NOMO-1 treated with DMSO at 0.1 percent for 48 hours (cell line): ENCODE data around the gene VPS37B.

Source experiments
- DNase-seq: peaks from one replicate; lab custom pipeline; 2025; ENCODE audit not compliant: unreplicated experiment; lab: John Stamatoyannopoulos, UW

Gene VPS37B

DNA sequence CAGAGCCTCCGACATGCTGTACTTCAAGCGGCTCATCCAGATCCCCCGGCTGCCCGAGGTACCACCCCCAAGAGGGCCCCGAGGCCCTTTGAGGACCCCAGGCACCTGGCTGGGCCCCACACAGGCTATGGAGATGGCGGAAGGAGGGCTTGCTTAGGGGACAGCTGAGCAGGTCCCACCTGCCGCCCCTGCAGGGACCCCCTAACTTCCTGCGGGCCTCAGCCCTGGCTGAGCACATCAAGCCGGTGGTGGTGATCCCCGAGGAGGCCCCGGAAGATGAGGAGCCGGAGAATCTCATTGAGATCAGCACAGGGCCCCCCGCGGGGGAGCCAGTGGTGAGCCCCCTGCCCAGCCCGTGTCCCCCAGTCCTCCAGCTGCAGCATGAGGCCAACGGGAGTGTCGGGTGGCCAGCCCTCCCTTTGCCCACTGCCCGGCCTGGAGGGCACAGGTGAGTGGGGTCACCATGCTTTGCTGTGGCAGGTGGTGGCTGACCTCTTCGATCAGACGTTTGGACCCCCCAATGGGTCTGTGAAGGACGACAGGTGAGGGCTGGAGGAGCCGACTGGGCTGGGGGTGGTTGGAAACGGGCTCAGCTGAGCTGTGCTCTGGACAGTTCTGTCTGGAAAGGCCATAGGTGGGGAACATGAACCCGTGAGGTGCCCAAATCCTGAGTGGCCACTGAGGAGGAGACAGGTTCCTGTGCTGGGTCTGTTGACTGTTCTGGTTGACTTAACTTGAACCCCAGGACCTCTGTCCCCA, 40.7 kb downstream of the VPS37B start:
- no peak for DNase-seq

DNA sequence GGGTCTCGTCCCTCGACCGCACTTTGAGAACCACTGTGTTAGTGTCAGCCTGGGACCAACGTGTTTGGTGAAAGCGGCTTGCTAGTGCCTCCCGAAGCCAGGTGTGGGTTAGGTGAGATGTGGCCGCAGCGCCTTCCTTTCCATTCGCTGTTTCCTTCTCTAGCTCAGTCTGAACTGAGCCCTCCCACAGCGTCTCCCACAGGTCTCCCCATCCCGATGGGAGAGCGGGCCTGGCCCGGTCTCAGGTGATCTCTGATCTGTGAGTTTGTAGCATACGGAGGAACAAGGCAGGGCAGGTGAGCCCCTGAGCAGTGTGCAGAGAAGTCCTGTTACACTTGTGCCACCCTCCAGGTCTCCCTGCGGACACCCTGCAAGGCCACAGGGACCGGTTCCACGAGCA, 41.4 kb downstream of the VPS37B start:
- no peak for DNase-seq

DNA sequence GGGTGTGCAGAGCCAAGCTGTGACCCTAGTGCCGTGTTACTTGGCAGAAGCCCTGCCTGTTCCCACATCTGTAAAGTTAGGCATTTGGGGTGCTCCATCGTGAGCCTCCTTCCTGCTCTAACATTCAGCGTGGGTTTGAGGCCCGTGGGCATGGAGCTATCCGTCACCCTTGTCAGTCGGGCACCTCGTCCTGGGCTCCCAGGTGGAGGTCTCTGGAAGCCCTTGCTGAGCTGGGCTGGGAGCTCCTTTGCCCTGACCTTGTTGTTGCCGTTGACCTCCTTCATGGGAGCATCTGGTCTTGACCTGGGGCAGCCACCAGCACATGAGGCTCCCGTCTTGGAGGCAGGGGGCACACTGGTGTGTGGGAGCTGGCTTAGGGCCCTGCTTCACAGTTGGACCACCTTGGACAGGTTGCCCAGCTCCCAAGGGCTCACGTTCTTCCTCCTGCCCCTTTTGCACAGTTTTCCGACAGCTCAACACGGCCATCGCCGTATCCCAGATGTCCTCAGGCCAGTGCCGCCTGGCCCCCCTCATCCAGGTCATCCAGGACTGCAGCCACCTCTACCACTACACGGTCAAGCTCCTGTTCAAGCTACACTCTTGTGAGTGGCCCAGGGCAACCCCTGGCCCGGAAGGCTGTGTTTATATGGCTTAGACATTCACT, 42.2 kb downstream of the VPS37B start:
- no peak for DNase-seq

DNA sequence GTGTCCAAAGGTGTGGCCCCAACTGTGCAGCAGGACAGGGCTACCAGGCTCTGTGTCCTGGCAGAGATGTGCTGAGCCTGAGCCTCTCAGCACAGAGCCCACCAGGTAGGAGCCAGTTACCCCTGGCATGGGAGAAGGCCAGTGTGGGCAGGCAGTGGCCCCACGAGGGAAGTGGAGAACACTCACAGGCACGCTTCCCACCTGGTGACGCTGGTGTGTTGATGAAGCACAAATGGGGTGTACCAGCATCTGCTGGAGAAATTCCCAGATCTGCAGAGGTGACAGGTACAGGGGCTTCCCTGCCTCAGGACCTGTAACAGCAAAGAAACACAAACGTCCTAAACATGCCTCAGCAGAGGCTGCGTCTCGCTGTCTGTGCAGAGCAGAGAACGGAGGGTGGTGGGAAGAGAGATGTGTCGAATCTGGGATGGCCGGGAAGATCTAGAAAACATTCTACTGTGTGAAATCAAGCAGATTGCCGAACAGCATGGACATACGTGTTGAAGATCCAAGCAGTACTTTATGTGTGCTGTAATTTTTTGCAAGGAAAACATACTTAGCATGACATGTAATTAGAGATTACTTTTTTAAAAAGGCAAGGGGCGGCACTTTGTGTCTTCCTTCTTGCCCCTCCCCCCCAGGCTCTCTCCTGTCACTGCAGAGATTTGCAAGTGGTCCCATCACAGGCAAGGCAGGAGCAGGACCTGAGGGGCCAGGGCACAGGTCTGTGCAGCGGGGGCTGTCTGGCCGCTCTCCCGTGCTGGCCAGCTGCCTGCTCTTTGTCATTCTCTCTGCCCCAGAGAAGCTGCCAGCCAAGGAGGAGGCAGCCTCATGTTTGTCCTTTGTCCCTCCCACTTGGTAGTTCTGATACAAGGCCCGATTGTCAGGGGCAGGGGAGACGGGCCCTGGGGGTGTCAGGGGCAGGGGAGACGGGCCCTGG, 43.3 kb downstream of the VPS37B start:
- DNase-seq, result no peak

DNA sequence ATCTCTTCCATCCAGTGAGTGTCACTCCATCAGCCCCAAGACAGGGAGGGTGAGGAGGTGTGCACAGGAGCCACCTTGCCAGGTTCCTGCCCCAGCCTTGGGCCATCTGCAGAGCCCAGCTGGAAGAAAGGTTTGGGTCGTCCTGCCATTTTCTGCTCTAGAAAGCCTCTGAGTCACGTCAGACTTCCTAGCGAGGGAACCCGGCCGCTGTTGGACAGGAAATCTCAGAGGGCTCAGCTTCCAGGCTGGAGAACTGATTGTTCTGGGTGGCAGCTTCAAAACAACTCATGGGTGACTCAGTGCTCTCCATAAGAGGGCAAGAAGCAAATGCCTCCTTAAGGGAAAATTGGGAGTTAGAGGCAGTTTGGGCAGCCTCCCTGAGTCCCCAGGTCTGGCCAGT, 44.1 kb downstream of the VPS37B start:
- no peak for DNase-seq

DNA sequence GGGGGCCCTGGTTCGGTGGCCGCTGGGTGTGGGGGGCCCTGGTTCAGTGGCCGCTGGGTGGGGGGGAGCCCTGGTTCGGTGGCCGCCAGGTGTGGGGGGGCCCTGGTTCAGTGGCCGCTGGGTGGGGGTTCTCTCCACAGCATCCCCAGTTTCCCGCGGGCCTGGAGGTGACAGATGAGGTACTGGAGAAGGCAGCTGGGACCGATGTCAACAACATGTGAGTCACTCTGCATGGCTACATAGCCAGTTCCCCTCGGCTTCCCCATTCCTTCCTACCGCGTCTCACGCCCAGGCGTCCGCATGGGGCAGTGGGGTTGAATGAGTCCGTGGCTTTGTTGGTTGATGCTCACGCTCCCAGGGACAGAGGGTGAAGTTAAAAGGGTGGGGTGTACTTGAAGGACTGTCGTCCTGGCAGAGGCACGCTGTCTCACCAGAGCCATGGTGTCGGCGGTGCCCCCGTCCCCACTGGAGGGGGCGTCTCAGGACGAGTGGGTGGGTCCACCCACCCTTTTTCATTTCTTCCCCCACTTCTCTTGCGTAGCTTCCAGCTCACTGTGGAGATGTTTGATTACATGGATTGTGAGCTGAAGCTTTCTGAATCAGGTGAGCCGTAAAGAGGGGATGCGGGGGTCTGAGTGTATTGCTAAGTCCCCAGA, 45.1 kb downstream of the VPS37B start:
- no peak for DNase-seq

DNA sequence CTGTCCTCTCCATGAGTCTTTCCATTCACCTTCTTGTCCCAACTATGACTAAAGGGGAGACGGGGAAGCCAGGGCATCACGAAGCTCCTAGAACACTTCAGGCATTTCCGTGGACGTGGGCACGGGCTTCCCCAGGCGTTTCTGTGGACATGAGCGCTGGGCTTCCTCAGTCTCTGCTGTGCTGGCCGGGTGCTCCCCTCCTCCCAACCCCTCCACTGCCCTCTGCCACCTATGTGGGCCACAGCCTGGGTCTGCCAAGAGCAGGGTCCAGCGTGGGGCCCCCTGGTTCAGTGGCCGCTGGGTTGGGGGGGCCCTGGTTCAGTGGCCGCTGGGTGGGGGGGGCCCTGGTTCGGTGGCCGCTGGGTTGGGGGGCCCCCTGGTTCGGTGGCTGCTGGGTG, 45.9 kb downstream of the VPS37B start:
- no peak for DNase-seq

DNA sequence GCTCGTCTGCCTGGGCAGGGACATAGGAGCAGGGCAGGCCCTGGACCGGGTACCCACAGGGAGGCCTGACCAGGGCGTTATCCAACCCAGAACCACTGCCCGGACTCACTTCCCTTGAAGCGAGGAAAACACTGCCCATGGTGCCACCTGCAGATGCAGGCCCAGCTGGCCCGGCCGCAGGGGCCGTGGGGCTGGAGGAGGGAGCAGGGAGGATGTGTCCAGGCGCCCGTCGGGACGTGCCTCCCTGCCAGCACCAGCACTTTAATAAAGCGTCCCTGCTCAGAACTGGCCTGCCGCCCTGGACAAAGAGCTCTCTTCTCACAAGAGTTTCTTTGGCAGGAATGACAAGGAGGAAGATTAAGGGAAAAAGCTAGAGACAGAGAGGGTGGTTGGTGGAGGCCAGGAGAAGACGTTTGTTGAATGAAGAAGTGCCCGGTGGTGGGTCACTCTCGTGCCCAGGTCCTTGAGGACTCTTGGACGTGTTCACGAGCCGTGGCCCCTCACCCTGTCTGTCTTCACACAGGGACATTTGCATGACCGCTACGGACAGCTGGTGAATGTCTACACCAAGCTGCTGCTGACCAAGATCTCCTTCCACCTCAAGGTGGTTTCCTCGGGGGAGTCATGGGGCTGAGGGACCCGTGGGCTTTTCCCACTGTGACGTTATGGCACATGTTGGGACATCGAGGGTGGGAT, 46.4 kb downstream of the VPS37B start:
- no peak for DNase-seq

DNA sequence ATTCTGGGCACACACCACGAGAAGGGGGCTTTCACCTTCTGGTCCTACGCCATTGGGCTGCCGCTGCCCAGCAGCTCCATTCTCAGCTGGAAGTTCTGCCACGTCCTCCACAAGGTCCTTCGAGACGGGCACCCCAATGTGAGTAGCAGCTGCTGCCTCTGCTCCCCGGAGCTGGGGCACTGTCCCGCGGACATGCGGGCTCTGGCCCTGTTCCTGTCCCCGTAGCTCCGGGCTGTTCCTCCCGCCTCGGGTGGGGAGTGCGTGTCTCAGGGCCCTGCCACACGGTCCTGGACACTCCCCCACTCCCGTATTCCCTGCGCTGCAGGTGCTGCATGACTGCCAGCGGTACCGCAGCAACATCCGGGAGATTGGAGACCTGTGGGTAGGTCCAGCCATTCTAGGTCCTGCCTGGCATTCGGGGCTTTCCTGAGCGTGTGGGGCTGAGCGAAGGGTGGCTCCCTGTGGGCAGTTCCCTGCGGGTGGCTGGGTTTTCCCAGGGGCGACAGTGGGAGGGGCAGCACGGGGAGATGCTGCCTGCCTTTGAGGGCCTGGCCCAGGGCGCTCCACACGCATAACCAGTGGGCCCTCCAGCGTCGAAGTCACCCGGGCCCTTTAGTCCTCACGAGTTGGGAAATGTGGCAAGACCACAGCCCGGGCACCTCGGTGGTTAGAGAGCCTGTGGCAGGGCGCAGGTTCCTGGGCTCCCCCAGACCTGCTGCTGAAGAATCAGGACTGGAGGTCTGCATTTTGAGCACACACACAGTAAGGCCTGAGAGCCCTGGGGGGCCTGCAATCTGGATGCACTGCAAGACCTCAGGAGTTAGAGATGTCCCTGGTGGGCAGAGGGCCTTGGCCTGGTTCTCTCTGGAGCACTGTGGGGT, 47.2 kb downstream of the VPS37B start:
- DNase-seq, result no peak

DNA sequence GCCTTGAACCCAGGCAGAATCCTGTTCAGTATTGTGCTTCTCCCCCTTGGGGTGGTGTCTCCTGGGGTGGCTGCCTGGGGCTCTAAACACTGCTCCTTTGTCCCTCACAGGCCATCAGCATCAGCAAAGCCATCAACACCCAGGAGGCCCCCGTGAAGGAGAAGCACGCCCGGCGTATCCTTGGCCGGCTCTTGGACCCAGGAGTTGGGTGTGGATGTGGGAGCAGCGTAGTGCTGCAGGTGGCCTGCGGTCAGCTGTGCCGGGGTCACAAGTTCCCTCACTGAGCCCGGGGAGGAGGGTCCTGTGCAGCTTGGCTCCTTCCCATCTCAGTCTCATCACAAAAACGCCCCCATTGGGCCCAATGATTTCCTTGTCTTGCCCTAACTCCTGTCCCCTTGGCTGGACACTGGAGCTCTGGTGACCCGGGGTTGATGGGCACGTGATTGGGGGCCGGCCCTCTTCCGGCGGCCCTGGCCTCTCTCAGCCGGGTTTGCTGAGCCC, 48.0 kb downstream of the VPS37B start:
- DNase-seq, result no peak

DNA sequence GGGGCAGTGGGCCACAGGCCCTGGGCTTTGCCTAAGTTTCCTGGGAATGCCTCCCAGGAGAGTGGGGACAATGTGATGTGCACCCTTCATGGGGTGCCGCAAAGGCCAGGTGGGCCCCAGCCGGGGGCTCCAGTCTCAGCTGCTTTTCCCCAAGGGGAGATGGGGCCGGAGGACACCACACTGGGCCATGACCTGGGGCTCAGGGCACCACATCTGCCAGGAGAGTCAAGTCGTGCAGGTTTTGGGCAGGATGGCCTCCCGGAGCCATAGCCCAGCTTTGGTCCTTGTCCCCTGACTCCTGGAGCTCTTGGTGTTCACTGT, 48.4 kb downstream of the VPS37B start:
- DNase-seq, result no peak

DNA sequence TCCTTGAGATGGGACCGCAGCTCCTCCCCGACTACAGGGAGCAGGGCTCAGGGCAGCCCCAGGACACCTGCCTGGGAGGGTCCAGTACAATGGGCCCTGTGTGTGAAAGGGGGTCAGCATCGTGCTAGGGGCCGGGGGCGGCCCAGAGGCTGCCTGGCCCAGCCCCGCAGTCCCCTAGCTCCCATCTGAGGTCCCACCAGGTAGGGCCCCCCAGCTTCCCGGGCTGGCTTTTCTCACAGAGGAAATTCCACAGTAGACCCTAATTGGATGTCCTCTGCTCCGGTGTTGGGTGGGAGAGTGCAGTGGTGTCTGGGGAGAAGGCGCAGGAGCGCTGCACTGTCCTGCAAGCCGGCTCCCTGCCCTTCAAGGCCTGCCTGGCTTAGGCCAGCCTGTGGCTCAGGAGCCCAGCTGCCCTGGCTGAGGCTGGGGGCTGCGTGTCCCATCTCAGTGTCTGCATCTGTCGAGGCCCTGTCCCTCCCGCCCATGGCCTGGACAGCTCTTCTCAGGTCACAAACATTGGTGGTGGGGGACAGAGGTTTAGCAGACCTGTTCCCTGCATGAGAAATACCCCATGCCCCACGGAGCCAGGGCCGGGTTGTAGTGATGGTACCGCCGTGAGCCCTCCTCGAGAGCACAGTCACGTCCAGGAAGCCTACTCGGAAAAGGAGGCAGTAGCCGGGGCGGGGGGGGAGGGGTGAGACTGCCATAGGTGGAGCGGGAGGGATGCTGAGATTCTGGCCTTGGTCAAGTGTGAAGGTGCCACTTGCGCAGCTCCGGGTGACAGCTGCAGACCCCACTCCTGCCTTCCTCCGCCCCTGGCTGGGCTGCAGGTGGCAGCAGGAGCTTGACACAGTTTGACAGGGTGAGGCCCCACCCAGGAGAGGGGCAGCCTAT, 49.1 kb downstream of the VPS37B start:
- no peak for DNase-seq

DNA sequence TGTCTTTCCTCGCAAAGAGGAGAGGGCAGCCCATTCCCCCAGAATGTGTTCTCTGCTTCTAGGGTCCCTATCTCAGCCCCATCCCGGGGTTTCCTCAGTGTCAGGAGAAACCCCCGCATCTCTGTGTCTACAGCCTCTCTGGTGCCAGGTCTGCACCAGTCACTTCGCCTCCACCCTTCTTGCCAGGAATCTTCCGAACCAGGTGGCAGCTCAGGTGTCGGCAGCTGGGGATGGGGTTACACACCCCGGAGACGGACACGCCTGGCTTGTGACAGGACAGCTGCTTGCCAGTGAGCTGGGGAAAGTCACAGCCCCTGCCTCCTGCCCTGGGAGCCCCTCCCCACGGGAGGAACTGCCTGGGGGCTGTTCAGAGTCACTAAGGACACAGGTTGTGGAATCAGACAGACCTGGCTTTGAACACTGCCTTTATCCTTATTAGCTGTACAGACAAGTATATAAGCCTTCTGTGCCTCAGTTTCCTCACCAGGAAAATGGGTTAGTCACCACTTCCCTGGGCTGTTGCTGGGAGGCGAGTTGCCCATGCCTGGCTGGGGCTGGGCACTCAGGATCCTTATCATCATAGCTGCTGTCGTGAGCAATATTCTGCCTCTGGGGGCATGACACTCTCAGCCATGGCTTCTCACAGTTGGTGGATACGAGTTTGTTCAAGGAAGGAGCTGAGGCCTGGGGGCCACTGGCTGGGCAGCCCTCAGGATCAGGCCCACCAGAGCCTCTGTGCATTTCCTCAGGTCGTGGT, 49.9 kb downstream of the VPS37B start:
- no peak for DNase-seq

DNA sequence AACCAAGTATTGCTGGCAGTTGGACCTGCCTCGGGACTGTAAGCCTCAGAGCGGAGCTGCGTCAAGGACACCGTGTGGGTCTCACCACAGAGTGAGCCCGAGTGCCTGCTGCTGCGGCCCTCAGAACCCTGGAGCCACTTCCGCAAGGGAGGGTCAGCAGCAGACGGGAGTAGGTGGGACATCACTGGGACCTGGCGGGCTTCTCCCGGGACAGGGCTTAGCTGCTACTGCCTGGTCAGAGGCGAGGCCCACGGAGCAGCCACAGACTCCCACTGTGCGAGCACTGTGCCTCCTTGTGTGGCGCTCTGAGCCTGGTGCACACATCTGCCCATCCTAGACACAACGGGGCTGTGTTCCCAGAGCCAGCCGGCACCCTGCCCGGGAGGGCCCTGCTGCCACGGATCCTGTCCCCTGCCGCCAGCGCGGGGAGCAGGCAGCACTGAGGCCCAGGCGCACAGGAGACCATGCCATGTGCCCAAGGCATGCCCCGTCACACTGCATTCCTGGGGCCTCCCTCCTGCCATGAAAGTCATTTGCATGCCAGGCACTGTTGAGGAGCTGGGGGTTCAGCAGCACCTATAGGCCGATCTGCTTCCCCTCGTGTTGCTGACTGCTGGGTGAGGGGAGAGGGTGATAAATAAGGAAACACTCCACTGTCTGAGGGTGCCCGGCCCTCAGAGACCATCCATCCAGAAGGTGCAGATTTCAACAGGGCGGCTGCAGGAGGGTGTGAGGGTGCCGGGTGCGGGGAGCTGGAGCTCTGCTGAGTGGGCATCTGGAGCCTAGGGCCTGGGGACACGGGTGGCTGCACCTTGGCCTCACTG, 50.7 kb downstream of the VPS37B start:
- DNase-seq, result no peak

DNA sequence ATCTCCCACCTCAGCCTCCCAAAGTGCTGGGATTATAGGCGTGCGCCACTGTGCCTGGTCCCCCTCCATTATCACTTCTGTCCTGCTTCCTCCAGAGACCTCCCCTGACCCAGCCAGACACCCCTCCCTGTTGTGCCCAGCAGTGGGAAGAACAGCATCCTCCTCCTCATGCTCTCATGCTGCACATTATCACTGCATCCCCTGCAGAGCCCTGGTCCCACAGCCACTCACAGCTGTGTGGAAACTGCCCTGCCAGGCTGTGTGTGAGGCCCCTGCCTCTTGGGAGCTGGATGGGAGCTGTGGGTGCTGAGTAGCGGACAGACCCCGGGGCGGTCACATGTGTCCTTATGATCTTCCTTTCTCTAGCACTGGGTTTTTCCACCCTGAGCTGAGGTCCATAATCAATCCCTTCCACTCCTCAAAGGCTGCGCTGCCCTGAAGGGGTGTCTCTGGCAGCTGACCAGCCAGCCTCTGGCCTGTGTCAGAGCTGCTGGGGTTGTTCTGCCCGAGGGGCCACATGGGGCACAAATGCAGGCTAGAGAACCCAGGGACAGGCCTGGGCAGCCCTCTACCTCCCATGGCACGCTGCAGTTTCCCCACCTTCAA, 51.5 kb downstream of the VPS37B start:
- DNase-seq, result no peak

DNA sequence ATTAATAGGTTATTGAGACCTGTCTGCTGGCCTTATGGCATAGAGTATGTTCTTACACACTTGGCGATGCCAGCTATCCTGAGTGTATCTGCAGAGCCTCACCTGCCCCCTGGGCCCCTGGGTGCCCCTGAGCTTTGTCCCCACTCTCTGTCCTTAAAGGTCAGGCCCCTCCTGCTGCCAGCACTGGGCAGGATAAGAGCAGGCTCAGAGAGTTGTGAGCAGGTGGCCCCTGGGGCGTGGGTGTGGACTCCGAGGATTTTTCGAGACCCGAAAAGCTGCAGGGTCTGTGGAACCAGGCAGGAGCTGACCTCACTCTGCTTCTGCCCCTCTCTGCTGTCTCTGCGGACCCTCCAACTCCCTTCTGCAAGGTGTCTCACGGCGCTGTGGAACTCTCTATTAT, 52.5 kb downstream of the VPS37B start:
- DNase-seq, result no peak
